Measurements from ENCODE around the gene DGKB. TPM values are rescaled to one million over a fixed set of nuclear protein-coding genes. Genes with fewer than 3 reads are reported as not detected.

Gene DGKB
- polyA plus RNA-seq, 2 of the 4 experiments (the other 2 are of a cell fraction): 0.01 TPM; not detected in 1

- ChIA-PET POLR2A (no interaction called here), CTCF (no interaction called here)
- H3K4me1 ChIP-seq: no peaks in the 10 kb centered on the region
- TF ChIP-seq CHD2 (IDR thresholded peaks at IDR 0.05; ENCODE audit: low read length, partially characterized antibody) (no peak), HOXA7 (CRISPR knock-in tag; IDR thresholded peaks at IDR 0.05) (no peak), HOXB13 (CRISPR knock-in tag; IDR thresholded peaks at IDR 0.05; ENCODE audit: low read depth) (no peak), ATOH8 (CRISPR knock-in tag; IDR thresholded peaks at IDR 0.05; ENCODE audit: low read depth) (no peak), HOXB5 (CRISPR knock-in tag; IDR thresholded peaks at IDR 0.05) (no peak), MAFK (IDR thresholded peaks at IDR 0.05; ENCODE audit: partially characterized antibody) (no peak), KDM1A (IDR thresholded peaks at IDR 0.05; ENCODE audit: low read depth) (no peak), ZC3H11A (IDR thresholded peaks at IDR 0.05) (no peak), CBX8 (IDR thresholded peaks at IDR 0.05) (no peak), HDAC2 (IDR thresholded peaks at IDR 0.05) (no peak), GATA3 (IDR thresholded peaks at IDR 0.05; ENCODE audit: borderline replicate concordance) (no peak), MAX (IDR thresholded peaks at IDR 0.05) (no peak), POLR2A (IDR thresholded peaks at IDR 0.05; ENCODE audit: low read length) (no peak)
- H3K4me2 ChIP-seq: no peak overlapping the region
- H3K9me3 ChIP-seq: no peaks in the 10 kb centered on the region
- FAIRE-seq: no peak
- ATAC-seq: no peak
- H3K4me3 ChIP-seq: no peak overlapping the region
- no peak overlapping the region for H3K27ac ChIP-seq
- 8% methylated on average over 3 of the region's 3 CpGs for WGBS (ENCODE audit: missing lambda C conversion rate)
- DNase-seq (ENCODE audit: low read depth in 1 of 2, low spot score in 1 of 2): no peak
Observed at GRCh38 chr7:14590206-14590605, 312.3 kb downstream of the DGKB start.

- H3K27ac ChIP-seq: no peak overlapping the region
- DNase-seq (ENCODE audit: low read depth in 1 of 2, low spot score in 1 of 2): no peak
- H3K9me3 ChIP-seq: no peaks in the 10 kb centered on the region
- ATAC-seq: no peak
- FAIRE-seq: no peak
- no peak for TF ChIP-seq CEBPB (IDR thresholded peaks at IDR 0.05)
- no peak for TF ChIP-seq BHLHE40 (IDR thresholded peaks at IDR 0.05; ENCODE audit: low read depth, low read length)
- TF ChIP-seq ELK1 (IDR thresholded peaks at IDR 0.05; ENCODE audit: low read depth, low read length): no peak
- TF ChIP-seq HMGXB4 (CRISPR knock-in tag; IDR thresholded peaks at IDR 0.05; ENCODE audit: borderline replicate concordance): no peak
- no peak for TF ChIP-seq HOXA7 (CRISPR knock-in tag; IDR thresholded peaks at IDR 0.05)
- TF ChIP-seq RCOR1 (IDR thresholded peaks at IDR 0.05; ENCODE audit: low read depth, low read length): no peak
- TF ChIP-seq ZNF302 (CRISPR knock-in tag; IDR thresholded peaks at IDR 0.05): no peak
- no peak for TF ChIP-seq NR3C1 (IDR thresholded peaks at IDR 0.05)
- TF ChIP-seq HOXB13 (CRISPR knock-in tag; IDR thresholded peaks at IDR 0.05; ENCODE audit: low read depth): no peak
- no peak for TF ChIP-seq TP53 (CRISPR knock-in tag; IDR thresholded peaks at IDR 0.05)
- no peak for TF ChIP-seq ZSCAN20 (CRISPR knock-in tag; IDR thresholded peaks at IDR 0.05)
- H3K4me3 ChIP-seq: no peak overlapping the region
- ChIA-PET POLR2A (no interaction called here), CTCF (no interaction called here)
- no peak overlapping the region for H3K4me2 ChIP-seq
- no peaks in the 10 kb centered on the region for H3K4me1 ChIP-seq
- WGBS (ENCODE audit: missing lambda C conversion rate): 3% methylated on average over 2 of the region's 2 CpGs
Observed at GRCh38 chr7:14585232-14585631, 317.3 kb downstream of the DGKB start.

GRCh38 chr7:14583518-14583917 is 319.0 kb downstream of the DGKB start:
- no peaks in the 10 kb centered on the region for H3K4me1 ChIP-seq
- H3K4me3 ChIP-seq: no peak overlapping the region
- H3K4me2 ChIP-seq: no peak overlapping the region
- TF ChIP-seq NPAS2 (CRISPR knock-in tag; IDR thresholded peaks at IDR 0.05; ENCODE audit: borderline replicate concordance): no peak
- TF ChIP-seq BCL3 (IDR thresholded peaks at IDR 0.05): no peak
- no peak for TF ChIP-seq HEYL (CRISPR knock-in tag; IDR thresholded peaks at IDR 0.05)
- no peak for TF ChIP-seq EP300 (IDR thresholded peaks at IDR 0.05)
- no peak for TF ChIP-seq E2F6 (IDR thresholded peaks at IDR 0.05; ENCODE audit: borderline replicate concordance, low read depth)
- TF ChIP-seq SREBF2 (IDR thresholded peaks at IDR 0.05): no peak
- FAIRE-seq (no peak), ATAC-seq (no peak), DNase-seq (ENCODE audit: low read depth in 1 of 2, low spot score in 1 of 2) (no peak)
- no peaks in the 10 kb centered on the region for H3K9me3 ChIP-seq
- CTCF ChIA-PET: no interaction called here
- POLR2A ChIA-PET: no interaction called here
- no peak overlapping the region for H3K27ac ChIP-seq

Data from A549 (cell line).